ENCODE data around the gene SIRPB2.

DNA sequence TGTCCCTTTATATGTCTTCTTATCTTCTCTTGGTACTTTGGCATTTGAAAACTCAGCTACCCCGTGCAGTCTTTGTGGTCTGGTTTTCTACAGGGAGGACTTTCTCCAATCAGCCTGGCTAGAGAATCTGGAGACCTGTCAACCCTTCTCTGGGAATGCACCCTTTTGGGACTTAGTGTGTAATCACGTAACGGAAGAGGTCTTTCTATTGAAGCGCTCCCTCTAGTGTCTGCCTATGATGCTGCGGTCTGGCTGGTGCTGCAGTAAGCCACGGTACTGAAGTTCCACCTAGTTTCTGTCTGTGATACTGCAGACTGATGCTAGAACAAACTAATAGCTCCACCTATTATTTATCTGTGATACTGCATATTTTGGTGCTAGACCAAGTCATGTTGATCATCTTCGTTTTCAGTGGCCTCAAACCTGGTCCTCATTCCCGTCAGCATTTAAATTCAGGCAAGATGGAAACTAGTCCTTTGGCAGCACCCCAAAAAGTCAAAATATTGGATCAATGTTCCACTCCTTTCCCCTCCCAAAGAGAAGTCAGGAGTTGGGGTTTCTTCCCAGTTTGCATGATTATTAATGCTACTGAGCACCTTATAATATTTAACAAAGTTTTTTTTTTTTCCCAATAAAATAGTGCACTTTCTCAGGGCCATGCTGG lies 12.5 kb upstream of the SIRPB2 start:
- TF ChIP-seq SUZ12 (IDR thresholded peaks at IDR 0.05; ENCODE audit: extremely low read depth, insufficient read depth, insufficient read length) (no peak), ZNF274 (IDR thresholded peaks at IDR 0.05; ENCODE audit: low read depth, low read length) (no peak)

All from NT2/D1 (cell line).